T-helper 2 cell treated with Interferon-gamma antibody and Interleukin-4, amounts not matched to agents 100 ng/mL and 5 ng/mL, for 36 hours (primary cell): ENCODE data around the gene CHCHD6. TPM values are rescaled to one million over a fixed set of nuclear protein-coding genes. Genes with fewer than 3 reads are reported as not detected.

ENCODE experiments used
- intact Hi-C: fragments of 100-400 bp; cut with micrococcal nuclease; formaldehyde crosslinking; loops from one replicate; pipeline ENCODE4 v1.15.1; 2023
- total RNA-seq: library from RNA; stranded (reverse); gene quantifications from 2 replicates; pipeline ENCODE4 v1.2.3, GENCODE V29; 2022

CHCHD6 gene
- total RNA-seq, 1 donor from 2014 or later: 7.0 TPM

DNA sequence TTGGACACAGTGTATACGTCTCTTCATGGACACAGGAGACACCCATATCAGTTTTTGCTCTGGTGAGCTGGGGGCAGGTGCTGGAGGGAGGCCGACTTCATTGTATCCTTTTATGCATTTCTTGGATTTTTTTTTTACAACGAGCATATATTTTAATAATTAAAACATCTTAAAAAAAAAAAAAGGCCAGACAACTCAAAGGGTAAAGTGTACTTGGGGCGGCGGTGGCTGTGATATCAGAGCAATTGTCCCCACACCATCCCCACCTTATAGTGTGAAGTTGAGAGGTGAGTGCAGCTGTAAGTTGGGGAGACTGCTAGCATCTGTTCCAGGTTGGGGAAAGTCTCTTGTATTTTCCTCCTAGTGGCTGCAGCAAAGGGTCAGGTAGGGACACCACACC, 266.9 kb downstream of the CHCHD6 start:
- intact Hi-C loops: no loop called here

DNA sequence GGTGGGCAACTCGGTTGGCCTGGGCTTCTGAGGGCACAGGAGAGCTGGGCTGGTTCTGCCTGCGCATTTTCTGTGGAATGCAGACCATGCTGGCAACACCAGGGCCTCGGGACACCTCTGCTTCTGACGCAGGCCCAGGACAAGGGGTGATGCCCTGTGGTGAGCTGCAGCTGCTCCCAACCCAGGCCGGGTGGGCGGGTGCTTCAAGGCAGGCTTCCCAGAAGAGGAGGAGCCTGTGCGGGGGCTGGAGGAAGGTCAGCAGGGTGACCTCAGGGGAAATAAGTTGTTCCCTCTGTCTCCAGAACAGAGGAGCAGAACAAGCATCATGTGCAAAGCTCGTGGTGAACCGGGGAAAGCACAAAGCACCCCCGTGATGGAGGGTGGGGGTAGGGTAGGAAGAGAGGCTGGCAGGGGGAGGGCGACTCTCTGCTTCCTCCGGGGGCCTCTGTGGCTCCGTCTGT, 267.9 kb downstream of the CHCHD6 start:
- intact Hi-C loops: no loop called here

- intact Hi-C loops: no loop called here
Measured at GRCh38 chr3:126972866-126973265, 268.8 kb downstream of the CHCHD6 start.

- intact Hi-C loops: no loop called here
Measured at GRCh38 chr3:126973814-126974213, 269.8 kb downstream of the CHCHD6 start.

- intact Hi-C loops: no loop called here
Measured at GRCh38 chr3:126974756-126975155, 270.7 kb downstream of the CHCHD6 start.

GRCh38 chr3:126976906-126977305, 272.9 kb downstream of the CHCHD6 start:
- intact Hi-C loops: no loop called here

GRCh38 chr3:126977821-126978220, 273.8 kb downstream of the CHCHD6 start:
- intact Hi-C loops: no loop called here

DNA sequence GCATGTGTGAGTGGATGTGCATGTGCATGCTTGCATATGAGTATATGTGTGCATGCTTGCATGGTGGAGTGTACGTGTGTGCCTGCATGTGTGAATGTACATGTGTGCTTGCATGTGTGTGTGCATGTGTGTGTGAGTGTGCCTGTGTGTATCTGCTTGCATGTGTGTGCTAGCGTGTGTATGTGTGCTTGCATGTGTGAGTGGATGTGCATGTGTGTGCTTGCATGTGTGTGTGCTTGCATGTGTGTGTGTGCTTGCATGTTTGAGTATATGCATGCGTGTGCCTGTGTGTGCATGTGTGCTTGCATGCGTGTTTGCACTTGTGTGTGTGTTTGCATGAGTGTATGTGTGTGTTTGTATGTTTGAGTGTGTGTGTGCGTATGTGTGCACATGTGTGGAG, 274.3 kb downstream of the CHCHD6 start:
- intact Hi-C loops: no loop called here

GRCh38 chr3:126979046-126979628, 275.1 kb downstream of the CHCHD6 start:
- intact Hi-C loops: no loop called here

GRCh38 chr3:126980266-126980811, 276.3 kb downstream of the CHCHD6 start:
- intact Hi-C loops: loop anchor here (10.0 kb wide), 1 partner anchor 626 kb away; the partner anchor contains the start of gene KLF15

GRCh38 chr3:126982126-126982470, 278.1 kb downstream of the CHCHD6 start:
- intact Hi-C loops: loop anchor here (1.0 to 10.0 kb wide), 7 partner anchors 71 to 627 kb away; partner anchors contain the start of genes CHCHD6, KLF15 and ZXDC

DNA sequence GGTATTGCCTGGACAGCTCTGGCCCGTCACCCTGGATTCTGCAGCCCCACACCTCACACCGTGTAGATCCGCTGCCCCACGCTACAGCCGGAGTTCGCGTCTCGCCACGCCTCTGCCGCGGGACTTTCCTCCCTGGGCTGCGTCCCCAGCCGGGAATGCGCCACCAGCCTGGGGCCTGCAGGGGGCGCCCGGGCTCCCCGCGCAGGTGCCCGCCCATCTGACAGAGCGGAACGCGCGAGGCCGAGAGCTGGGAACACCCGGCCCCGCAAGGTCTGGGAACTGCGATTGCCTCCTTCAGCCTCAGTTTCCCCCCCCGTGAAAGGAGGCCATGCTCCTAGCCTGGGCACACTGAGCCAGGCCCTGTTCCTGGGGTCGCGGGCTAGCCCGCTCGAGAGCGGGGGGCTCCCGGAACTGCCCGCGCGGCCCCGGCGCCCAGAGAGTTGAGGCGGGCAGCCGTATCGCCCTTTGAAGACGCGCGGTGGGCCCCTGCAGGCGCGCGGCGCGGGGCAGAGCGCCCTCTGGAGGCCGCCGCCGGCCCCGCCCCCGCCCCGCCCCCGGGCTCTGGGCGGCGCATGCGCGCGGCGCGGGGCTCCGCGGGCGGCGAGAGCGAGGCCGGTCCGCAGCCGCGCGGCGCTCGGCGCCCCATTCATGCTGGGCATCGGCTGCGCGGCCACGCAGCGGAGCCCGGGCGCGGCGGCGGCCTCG, 278.6 kb downstream of the CHCHD6 start, which contains the start of gene PLXNA1:
Gene PLXNA1 (plus strand): TSS at position 645 of the 705 bp plus-strand sequence. CDS start 5,479 bp downstream, outside the sequence.
- intact Hi-C loops: loop anchor here (1.0 to 10.0 kb wide), 7 partner anchors 71 to 628 kb away; partner anchors contain the start of genes CHCHD6, KLF15 and ZXDC

DNA sequence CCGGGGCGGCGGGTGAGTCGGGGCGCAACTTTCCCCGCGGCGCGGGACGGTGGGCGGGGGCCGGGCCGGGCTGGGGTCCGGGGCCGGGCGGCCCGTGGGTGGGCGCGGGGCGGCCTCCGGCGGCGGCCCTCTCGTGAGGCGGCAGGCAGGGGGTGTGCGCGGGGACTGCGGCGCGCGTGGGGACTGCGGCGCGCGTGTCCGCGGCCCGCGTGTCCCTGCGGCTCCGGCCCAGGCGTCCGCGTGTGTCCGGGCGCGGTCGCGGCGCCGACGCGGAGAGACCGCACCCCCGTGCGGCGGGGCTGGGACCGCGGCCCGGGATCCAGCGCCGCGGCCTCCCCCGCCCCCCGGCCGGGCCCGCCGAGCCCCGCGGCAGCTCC, 279.2 kb downstream of the CHCHD6 start:
- intact Hi-C loops: loop anchor here (2.0 to 10.0 kb wide), 2 partner anchors 562 to 628 kb away; partner anchors contain the start of gene KLF15

DNA sequence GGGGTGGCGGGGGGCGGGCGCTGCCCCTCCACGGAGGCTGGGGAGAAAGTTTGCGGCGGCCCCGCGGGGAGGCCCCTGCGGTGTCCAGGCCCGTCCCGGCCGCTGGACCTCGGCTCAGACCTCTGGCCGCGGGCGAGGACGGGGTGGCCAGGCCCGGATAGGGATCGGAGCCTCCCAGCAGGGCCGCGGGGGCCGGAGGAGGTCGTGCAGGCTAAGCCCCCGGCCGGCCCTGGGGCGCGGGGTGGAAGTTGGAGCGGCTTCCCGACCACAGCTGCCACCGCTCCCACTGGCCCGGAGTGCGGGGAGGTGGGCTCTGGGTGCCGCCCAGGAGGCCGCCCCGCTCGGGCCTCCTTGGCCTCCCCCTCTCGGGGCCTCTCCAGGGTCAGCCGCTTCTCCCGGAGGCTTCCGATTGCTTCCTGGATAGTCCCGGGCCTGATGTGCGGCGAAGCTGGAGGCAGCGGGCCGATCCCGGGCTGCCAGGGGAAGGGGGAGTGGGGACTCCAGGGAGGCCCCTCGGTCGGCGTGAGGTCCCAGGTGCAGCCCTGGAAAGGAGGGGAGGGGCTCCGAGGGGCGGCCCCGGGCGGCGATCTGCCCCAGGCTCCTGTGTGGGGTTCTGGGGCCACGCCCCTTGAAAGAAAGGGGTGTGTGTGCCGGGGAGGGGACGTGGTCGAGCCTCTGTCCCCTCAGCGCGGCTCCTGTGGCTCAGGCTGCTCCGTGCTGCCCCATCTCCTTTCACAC, 279.8 kb downstream of the CHCHD6 start:
- intact Hi-C loops: loop anchor here (2.0 to 10.0 kb wide), 2 partner anchors 561 to 629 kb away; partner anchors contain the start of gene KLF15

DNA sequence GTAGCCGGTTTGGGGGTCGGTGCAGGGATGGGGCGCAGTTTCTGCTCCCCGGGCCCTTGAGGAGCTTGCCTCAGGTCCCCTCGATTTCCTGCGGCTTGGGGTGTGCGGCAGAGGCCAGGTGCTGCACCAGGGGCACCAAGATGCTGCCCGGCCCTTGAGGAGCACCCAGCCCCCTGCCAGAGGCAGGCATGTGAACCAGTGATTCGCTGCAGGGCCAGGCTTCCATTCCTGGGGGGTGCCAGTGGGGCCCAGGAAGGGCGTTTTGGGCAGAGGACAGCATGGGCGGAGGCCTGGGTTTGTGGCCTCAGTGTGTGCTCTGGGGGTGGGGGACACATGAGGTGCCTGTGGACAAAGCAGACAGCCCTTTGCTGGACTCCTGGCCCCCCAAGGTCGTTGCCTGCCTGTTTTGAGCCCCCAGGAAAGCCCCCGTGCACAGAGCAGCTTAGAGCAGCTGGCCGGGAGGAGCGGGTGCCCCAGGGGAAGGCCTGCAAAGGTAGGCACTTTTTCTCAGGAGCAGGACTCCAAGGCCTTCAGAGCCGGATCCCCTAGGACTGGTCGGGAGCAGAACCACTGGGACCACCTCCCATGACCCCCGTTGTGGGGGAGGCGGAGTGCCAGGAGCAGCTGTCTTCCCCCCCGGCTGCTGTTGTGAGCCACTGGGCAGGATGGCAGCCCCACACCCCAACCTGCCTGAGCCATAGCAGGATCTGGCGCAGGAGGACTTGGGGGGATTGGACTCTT, 280.5 kb downstream of the CHCHD6 start:
- intact Hi-C loops: loop anchor here (10.0 kb wide), 1 partner anchor 630 kb away; the partner anchor contains the start of gene KLF15

DNA sequence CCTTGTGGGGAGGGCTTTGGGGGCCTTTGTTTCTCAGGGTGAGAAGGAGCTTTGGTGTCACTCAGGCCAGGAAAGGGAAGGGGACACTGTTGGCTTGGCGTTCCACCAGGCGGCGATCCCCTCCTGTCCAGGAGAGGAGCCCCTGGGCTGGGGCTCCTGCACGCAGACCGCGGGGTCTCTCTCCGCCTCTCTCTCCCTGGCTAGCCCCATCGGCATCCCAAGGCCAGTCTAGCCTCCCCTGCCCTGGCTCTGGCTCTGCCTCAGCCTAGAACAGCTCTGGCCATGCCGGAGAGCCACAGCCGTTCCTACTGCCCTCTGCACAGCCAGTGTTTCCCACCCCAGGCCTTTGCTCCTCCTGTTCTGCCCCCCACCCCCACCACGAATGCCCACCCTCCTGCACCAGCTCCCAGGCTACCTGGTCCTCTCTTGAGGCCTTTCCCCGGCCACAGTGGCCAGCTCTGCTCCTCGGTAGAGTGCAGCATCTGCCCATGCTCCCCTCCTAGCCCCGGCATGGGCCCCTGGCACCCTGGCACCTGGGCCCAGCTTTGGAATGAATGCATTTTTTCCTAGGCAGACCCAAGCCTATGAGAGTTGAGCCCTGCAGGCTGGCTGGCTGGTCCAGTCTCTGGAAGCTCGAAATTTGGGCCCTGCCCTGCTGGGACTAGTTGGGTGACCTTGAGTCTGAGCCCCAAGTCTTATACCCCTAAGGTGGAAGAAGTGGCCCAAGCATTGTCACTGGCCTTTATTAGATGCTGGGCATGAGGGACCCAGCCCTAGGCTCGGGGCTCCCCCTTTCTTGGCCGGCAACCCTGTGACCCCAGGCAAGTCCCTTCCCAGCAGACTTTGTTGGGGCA, 281.3 kb downstream of the CHCHD6 start:
- intact Hi-C loops: loop anchor here (10.0 kb wide), 1 partner anchor 631 kb away; the partner anchor contains the start of gene KLF15

DNA sequence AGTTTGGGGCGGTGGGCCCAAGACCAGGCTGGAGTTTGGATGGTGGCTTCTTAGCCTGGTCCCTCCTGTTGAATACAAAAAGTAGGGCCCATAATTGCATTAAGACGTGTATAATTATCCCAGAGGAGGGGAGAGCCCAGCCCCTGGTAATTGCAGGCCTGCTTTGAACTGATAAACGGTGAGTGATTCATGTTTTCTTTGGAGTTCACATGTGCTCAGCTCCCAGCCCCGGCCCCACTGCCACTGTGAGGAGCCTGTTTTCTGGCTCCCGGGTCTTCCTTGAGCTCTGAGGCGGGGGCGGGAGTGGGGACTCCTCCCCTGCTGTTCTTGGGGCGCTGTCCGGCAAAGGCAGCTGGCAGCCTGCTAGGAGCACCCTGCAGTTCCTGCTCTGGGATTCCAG, 282.0 kb downstream of the CHCHD6 start:
- intact Hi-C loops: loop anchor here (10.0 kb wide), 1 partner anchor 631 kb away; the partner anchor contains the start of gene KLF15

DNA sequence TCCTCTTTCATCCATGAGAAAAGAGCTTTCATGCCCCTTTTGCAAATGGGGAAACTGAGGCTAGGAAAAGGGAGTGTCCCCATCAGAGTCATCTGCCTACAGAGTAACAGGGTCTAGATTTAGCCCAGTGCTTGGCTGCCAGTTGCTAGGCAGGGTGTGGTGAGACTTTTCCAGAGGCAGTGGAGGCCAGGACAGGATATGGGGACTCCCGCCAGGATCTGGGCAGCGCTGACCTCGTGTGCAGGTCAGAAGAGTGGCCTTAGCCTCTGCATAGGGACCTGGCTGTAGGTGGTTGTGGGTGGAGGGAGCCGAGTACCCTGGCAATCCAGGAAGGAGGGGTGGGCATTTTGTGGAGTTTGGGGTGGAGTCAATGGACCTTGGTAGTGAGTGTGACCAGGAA, 283.1 kb downstream of the CHCHD6 start:
- intact Hi-C loops: loop anchor here (10.0 kb wide), 1 partner anchor 632 kb away; the partner anchor contains the start of gene KLF15

DNA sequence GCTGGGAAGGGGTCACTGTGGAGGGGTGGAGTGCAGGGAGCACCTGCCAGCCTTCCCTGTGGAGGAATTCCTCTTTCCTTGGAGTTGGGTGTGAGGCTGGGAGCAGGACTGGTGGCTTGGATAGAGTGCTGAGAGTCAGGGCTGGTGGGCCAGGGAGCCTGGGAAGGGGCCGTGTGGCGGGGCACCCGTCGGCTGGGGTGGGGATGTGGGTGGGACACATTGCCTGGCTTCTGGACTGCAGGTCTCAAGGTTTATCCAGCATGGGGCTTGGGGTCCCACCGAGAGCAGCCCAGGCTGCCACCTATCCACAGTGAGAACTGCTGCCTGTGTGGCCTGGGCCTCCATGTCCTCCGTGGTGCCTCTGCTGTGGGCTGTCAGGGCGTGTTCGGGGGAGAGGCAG, 283.6 kb downstream of the CHCHD6 start:
- intact Hi-C loops: loop anchor here (10.0 kb wide), 1 partner anchor 633 kb away; the partner anchor contains the start of gene KLF15
